ENCODE data around the gene SCGB2A2. TPM values are rescaled to one million over a fixed set of nuclear protein-coding genes. Genes with fewer than 3 reads are reported as not detected.

The SCGB2A2 gene
- total RNA-seq, 2 experiments from 2014 or later = not detected

DNA sequence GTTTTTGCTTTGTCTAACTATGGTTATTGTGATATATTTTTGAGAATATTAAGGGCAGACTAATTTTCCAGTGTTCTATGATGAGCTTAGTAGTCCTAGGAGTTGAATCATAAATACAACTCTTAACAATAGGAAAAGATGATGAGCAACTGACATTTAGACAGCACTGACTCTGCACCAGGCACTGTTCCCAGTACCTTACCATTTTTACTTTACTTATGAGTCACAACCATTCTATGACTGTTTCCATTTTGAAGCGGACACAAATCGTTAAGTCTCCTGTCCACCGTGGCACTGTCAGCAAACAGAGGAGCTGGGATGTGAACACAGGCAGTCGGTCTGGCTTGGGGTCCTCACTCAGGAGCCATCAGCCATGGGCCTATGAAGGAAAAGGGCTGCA, 3.4 kb upstream of the SCGB2A2 start:
- H3K36me3 Mint-ChIP-seq = no peaks in the 10 kb centered on the region
- no peak overlapping the region for H3K4me3 Mint-ChIP-seq
- H3K27me3 Mint-ChIP-seq = peaks cover 18% of the 10 kb centered on the region
- H3K27ac Mint-ChIP-seq = no peak overlapping the region
- H3K9me3 Mint-ChIP-seq = no peaks in the 10 kb centered on the region
- peak; percentile 17 for DNase-seq
- peaks cover 15% of the 10 kb centered on the region for H3K4me1 Mint-ChIP-seq

- Mint-ChIP-seq H3K27ac (no peak overlapping the region), H3K4me1 (peaks cover 15% of the 10 kb centered on the region), H3K27me3 (peaks cover 14% of the 10 kb centered on the region), H3K36me3 (no peaks in the 10 kb centered on the region), H3K9me3 (no peaks in the 10 kb centered on the region), H3K4me3 (no peak overlapping the region)
- DNase-seq = no peak
Measured at GRCh38 chr11:62267050-62267449, 2.9 kb upstream of the SCGB2A2 start.

DNA sequence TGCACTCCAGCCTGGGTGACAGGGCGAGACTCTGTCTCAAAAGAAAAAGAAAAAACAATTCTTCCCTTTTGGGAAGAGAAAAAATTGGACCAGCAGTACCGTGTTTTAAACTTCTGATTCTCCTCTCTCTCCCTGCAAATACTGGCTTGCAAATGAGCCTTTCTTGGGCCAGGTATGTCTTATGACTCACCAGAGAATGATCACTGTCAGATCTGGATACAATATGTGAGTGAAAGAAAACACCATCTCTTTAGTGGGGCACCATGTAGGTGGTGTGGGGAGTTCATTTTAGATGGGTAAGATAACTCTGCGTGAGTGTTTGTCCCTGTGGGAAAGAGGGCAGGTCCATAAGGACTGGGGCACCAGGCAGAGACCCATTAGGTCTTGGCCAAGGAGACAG, 2.4 kb upstream of the SCGB2A2 start:
- Mint-ChIP-seq H3K9me3 (no peaks in the 10 kb centered on the region), H3K4me3 (no peak overlapping the region)
- DNase-seq = no peak

GRCh38 chr11:62273284-62273683, 3.3 kb downstream of the SCGB2A2 start:
- DNase-seq = no peak
- Mint-ChIP-seq H3K36me3 (no peaks in the 10 kb centered on the region), H3K27me3 (no peaks in the 10 kb centered on the region), H3K4me3 (no peak overlapping the region), H3K4me1 (no peaks in the 10 kb centered on the region), H3K9me3 (no peaks in the 10 kb centered on the region), H3K27ac (no peak overlapping the region)

More for the DNA sequence above, 2.4 kb upstream of the SCGB2A2 start:
- H3K4me1 Mint-ChIP-seq = peaks cover 15% of the 10 kb centered on the region
- no peak overlapping the region for H3K27ac Mint-ChIP-seq
- H3K36me3 Mint-ChIP-seq = no peaks in the 10 kb centered on the region
- H3K27me3 Mint-ChIP-seq = peaks cover 14% of the 10 kb centered on the region

DNA sequence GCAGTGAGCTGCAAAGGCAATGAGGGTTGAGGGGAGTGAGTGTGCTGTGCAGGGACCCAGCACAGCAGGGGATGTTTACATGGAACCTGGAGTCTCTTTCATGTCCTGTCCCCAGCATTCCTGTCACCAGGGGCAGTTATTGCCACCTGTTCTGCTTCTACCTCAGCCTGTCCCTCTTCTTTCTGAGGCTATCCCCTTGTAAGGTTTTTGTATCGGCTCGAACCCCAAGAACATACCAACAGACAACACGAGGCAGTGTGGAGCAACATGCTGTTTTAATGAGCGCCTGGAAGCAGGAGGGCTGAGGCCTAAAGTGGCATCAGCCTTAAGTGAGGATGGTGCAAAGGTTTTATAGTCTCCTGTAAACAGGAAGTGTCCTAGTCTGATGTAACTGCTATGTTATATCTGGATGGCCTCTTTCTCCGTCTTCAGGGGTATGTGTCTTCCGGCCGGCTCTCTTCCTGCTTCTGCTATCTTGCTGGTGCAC, 3.9 kb downstream of the SCGB2A2 start:
- no peaks in the 10 kb centered on the region for H3K36me3 Mint-ChIP-seq
- no peak overlapping the region for H3K4me3 Mint-ChIP-seq
- H3K9me3 Mint-ChIP-seq = no peaks in the 10 kb centered on the region
- no peak overlapping the region for H3K27ac Mint-ChIP-seq
- no peaks in the 10 kb centered on the region for H3K4me1 Mint-ChIP-seq
- DNase-seq = no peak
- H3K27me3 Mint-ChIP-seq = no peaks in the 10 kb centered on the region

- no peak overlapping the region for H3K27ac Mint-ChIP-seq
- no peak overlapping the region for H3K4me3 Mint-ChIP-seq
- DNase-seq = no peak
- H3K27me3 Mint-ChIP-seq = peaks cover 3% of the 10 kb centered on the region
- H3K4me1 Mint-ChIP-seq = no peaks in the 10 kb centered on the region
- no peaks in the 10 kb centered on the region for H3K36me3 Mint-ChIP-seq
- H3K9me3 Mint-ChIP-seq = no peaks in the 10 kb centered on the region
Measured at GRCh38 chr11:62280452-62280851, 10.5 kb downstream of the SCGB2A2 start.

GRCh38 chr11:62295504-62295903, 25.5 kb downstream of the SCGB2A2 start:
- Mint-ChIP-seq H3K36me3 (peaks cover 1% of the 10 kb centered on the region), H3K27me3 (peaks cover 13% of the 10 kb centered on the region), H3K27ac (no peak overlapping the region), H3K9me3 (no peaks in the 10 kb centered on the region), H3K4me3 (no peak overlapping the region), H3K4me1 (no peaks in the 10 kb centered on the region)
- no peak for DNase-seq

GRCh38 chr11:62298975-62299374, 29.0 kb downstream of the SCGB2A2 start, which contains the start of gene SCGB1D4:
SCGB1D4 (minus strand) TSS chr11:62299075; CDS start chr11:62299010, 65 bp downstream.
- Mint-ChIP-seq H3K27ac (no peak within 1 kb of the TSS), H3K4me3 (no peak within 1 kb of the TSS), H3K9me3 (no peaks in the 10 kb centered on the region), H3K27me3 (peaks cover 22% of the 10 kb centered on the region), H3K4me1 (no peaks in the 10 kb centered on the region), H3K36me3 (no peaks in the 10 kb centered on the region)
- no peak for DNase-seq

DNA sequence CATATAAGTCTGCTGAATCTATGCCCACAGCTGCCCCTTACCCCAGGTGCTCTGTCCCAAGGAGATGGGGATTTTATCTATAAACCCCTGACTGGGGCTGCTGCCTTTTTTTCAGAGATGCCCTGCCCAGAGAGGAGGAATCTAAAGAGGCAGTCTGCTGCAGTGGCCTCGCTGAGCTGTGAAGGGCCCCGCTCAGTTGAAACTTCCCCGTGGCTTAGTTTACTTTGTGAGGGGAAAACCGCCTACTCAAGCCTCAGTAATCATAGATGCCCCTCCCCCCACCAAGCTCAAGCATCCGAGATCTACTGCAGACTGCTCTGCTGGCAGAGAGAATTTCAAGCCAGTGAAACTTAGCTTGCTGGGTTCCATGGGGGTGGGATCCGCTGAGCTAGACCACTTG, 36.3 kb downstream of the SCGB2A2 start:
- Mint-ChIP-seq H3K27ac (no peak overlapping the region), H3K36me3 (no peaks in the 10 kb centered on the region), H3K27me3 (peaks cover 34% of the 10 kb centered on the region), H3K4me1 (peaks cover 3% of the 10 kb centered on the region), H3K4me3 (no peak overlapping the region), H3K9me3 (peaks cover 3% of the 10 kb centered on the region)
- no peak for DNase-seq

DNA sequence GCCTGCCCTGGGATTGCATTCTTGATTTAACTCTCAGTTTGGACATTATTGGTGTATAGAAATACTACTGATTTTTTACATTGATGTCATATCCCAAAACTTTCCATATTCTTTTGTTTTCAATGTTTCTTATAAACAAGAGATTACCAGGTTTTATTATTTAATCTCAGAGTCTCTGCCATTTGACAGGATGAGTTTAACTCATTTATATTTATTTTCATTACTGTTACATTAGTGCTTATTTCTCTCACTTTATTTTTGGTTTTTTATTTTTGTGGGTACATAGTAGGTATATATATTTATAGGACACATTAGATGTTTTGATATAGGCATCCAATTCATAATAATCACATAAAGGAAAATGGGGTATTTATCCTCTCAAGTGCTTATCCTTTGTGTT, 38.0 kb downstream of the SCGB2A2 start:
- no peak for DNase-seq
- peaks cover 8% of the 10 kb centered on the region for H3K4me1 Mint-ChIP-seq
- H3K27ac Mint-ChIP-seq = no peak overlapping the region
- H3K36me3 Mint-ChIP-seq = no peaks in the 10 kb centered on the region
- no peak overlapping the region for H3K4me3 Mint-ChIP-seq
- H3K27me3 Mint-ChIP-seq = peaks cover 42% of the 10 kb centered on the region
- peaks cover 3% of the 10 kb centered on the region for H3K9me3 Mint-ChIP-seq

- Mint-ChIP-seq H3K36me3 (no peaks in the 10 kb centered on the region), H3K27ac (no peak overlapping the region), H3K4me1 (peaks cover 8% of the 10 kb centered on the region), H3K9me3 (peaks cover 3% of the 10 kb centered on the region), H3K4me3 (no peak overlapping the region), H3K27me3 (peaks cover 46% of the 10 kb centered on the region)
- no peak for DNase-seq
Measured at GRCh38 chr11:62309991-62310390, 40.0 kb downstream of the SCGB2A2 start.

DNA sequence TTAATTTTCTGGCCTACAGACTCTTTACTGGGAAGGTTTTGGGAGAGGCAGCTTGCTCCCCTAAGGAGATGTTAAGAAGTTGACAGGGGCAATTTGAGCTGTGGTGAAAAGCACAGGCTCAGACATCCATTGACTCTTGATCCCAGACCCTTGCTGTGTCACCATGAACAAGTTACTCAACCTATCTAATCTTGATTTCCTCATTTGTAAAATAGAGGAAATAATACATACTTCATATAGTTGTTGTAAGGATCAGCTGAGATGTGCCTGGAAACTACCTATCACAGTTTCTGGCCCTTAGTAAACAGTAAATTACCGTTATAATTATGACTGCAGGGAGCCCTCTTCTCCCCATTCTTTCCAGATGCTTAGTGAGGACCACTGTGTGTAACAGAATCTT, 45.5 kb downstream of the SCGB2A2 start:
- Mint-ChIP-seq H3K4me1 (peaks cover 8% of the 10 kb centered on the region), H3K4me3 (no peak overlapping the region), H3K36me3 (no peaks in the 10 kb centered on the region), H3K9me3 (no peaks in the 10 kb centered on the region), H3K27ac (no peak overlapping the region), H3K27me3 (peaks cover 27% of the 10 kb centered on the region)
- DNase-seq = no peak

DNA sequence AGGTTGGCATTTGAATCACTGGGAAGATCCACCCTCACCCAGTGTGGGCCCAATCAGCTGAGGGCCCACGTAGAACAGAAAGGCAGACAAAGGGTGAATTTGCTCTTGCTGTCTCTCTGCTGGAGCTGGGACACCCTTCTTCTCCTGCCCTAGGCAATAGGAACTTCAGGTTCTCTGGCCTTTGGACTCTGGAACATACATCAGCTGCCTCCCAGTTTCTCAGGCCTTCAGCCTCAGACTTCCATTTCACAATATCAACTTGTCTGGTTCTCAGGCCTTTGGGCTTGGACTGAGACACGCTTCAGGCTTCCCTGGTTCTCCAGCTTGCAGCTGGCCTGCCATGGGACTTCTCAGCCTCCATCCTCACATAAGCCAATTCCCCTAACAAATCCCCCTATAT, 52.6 kb downstream of the SCGB2A2 start:
- Mint-ChIP-seq H3K36me3 (no peaks in the 10 kb centered on the region), H3K4me1 (peaks cover 2% of the 10 kb centered on the region), H3K27me3 (peaks cover 3% of the 10 kb centered on the region), H3K4me3 (no peak overlapping the region), H3K9me3 (no peaks in the 10 kb centered on the region), H3K27ac (no peak overlapping the region)
- DNase-seq = no peak

Other genes starting within 250 kb of the SCGB2A2 start
- 100 to 1,000 TPM; 105 to 107 TPM for gene INCENP, start 146.1 kb upstream of the SCGB2A2 start, total RNA-seq
- not detected for gene SCGB1D1, start 79.9 kb upstream of the SCGB2A2 start, total RNA-seq
- gene SCGB2A1, start 61.5 kb upstream of the SCGB2A2 start, total RNA-seq = not detected
- gene SCGB1D2, start 27.9 kb upstream of the SCGB2A2 start, total RNA-seq = not detected
- gene SCGB1D4, start 28.9 kb downstream of the SCGB2A2 start, total RNA-seq = not detected
- 10 to 100 TPM; 11.1 to 11.9 TPM for gene ASRGL1, start 67.3 kb downstream of the SCGB2A2 start, total RNA-seq
- not detected for gene SCGB1A1, start 148.9 kb downstream of the SCGB2A2 start, total RNA-seq